Mammary epithelial cell (primary cell): Measurements from ENCODE around the gene SOCS7.
"Not testable (repeated sequence)": the region's sequence is repeated elsewhere in the genome, so short reads cannot be mapped to it uniquely, and the experiment has no call there.

ENCODE experiments used
- EZH2 ChIP-seq: IDR thresholded peaks from 2 replicates; pipeline ENCODE4 v1.6.1; 2012; ENCODE audit warnings: low read length, inconsistent platforms, borderline replicate concordance
- TF ChIP-seq, protein P1 (sequence below), 2 donors: IDR thresholded peaks in 1 of 2; conservative IDR thresholded peaks in 1 of 2; 2 replicates each; pipeline ENCODE4 v1.5.1; 2011 to 2012; ENCODE audit warnings: inconsistent platforms in 2 of 2, low read length in 2 of 2, mild to moderate bottlenecking in 2 of 2, control low read depth in 1 of 2, low read depth in 1 of 2; ENCODE audit not compliant: insufficient read depth in 1 of 2; ENCODE audit errors: extremely low read depth in 1 of 2

DNA sequence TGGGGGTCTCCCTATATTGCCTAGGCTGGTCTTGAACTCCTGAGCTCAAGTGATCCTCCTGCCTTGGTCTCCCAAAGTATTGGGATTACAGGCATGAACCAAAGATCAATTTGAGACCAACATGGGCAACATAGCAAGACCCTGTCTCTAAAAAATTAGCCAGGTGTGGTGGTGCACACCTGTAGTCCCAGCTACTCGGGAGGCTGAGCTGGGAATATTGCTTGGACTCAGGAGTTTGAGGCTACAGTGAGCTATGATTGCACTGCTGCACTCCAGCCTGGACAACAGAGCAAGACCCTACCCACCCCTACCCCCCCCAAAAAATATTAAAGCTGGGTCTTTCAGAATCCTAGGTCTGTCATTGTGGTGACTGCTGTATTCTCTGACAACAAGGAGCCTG, 85.7 kb downstream of the SOCS7 start:
- TF ChIP-seq EZH2: not testable (repeated sequence)
- TF ChIP-seq, protein P1, sequence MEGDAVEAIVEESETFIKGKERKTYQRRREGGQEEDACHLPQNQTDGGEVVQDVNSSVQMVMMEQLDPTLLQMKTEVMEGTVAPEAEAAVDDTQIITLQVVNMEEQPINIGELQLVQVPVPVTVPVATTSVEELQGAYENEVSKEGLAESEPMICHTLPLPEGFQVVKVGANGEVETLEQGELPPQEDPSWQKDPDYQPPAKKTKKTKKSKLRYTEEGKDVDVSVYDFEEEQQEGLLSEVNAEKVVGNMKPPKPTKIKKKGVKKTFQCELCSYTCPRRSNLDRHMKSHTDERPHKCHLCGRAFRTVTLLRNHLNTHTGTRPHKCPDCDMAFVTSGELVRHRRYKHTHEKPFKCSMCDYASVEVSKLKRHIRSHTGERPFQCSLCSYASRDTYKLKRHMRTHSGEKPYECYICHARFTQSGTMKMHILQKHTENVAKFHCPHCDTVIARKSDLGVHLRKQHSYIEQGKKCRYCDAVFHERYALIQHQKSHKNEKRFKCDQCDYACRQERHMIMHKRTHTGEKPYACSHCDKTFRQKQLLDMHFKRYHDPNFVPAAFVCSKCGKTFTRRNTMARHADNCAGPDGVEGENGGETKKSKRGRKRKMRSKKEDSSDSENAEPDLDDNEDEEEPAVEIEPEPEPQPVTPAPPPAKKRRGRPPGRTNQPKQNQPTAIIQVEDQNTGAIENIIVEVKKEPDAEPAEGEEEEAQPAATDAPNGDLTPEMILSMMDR (conservative IDR thresholded peaks at IDR 0.05 in 1 of 2, IDR thresholded peaks at IDR 0.05 in 1 of 2; ENCODE audit: extremely low read depth in 1 of 2, insufficient read depth in 1 of 2, low read depth in 1 of 2, low read length in 2 of 2): not testable (repeated sequence)
